Activated T-cell treated with anti-CD3 and anti-CD28 coated beads for 48 hours (primary cell): ENCODE results near the gene ESRRG.

Experiments
- DNase-seq: peaks from one replicate; pipeline ENCODE4 v3.0.0-alpha.2; 2020; ENCODE audit warnings: low read depth

The ESRRG gene

DNA sequence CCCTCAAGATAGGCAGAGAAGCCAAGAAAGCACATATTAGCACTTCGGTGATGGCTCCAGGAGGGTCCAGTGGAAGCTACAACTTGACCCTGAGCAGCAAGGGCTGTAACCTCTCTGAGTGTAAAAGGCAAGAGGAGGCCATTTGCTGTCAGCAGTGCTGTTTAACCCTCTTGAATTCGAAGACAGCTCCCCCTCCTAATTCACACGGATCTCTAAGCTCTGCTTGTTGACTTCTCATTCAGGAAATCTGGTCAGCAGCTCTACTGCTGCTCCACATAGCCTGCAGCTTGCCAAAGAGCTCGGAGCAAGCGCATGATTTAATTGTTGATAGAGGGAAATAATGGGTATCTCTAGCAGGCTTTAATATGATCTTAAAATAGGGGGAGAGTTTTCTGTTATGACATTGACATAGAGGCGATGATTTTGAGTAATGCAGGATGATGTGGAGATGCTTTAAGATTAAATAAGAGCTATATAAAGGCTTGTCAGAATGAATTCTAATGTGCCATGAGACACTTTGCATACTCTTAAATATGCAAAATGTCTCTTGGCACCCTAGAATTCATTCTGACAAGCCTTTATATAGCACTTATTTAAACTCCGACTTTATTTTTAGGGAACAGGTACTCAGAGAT is 220.6 kb downstream of the ESRRG start:
- DNase-seq: no peak

DNA sequence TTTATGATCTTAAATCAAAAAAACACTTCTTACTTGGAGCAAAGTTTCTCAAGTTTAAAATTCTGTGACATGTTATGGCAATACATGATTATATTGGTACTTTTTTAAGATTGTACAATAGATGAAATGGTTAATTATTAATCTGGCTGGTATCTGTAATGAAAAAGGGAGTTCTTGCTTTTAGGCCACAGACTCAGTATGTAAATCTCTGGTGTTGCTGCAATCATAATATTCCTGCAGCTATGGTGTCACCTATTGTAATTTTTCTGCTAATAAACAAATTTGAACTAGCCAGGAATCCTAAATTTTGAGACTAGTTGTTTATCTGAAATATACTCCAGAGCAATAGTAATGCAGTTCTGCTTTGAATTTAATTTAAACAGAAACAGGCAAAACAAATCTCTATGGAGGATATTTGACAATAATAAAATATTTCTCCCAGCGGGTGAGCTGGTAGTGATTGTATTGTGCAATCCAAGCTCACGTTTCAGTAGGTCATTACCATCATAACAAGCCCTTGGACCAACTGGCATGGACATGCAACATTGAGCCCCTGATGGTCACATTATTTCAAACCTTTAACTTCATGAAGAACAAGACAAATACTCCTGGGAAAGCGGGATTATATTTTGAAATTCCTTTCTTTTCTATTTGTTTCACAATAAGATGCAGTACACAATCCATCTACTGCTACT is 222.8 kb downstream of the ESRRG start:
- no peak for DNase-seq

GRCh38 chr1:216499581-216500272 is 223.5 kb downstream of the ESRRG start:
- no peak for DNase-seq

DNA sequence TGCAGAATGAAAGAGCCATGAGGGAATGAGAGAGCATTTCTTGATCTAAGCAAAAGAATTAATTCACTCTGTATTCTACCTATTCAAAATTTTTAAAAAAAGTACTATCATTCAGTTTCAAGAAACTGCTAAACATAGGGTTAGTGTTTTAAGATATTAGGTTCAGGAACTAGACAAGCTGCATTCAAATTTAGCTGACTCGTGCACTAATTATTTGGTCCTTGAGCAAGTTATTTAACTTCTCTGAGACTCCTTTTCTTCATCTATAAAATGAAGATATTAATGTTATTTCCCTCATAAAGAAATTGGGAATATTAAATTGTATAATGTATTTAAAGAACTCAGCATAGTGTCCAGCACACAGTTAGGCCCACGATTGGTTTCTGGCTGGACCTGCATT is 225.0 kb downstream of the ESRRG start:
- DNase-seq: no peak

DNA sequence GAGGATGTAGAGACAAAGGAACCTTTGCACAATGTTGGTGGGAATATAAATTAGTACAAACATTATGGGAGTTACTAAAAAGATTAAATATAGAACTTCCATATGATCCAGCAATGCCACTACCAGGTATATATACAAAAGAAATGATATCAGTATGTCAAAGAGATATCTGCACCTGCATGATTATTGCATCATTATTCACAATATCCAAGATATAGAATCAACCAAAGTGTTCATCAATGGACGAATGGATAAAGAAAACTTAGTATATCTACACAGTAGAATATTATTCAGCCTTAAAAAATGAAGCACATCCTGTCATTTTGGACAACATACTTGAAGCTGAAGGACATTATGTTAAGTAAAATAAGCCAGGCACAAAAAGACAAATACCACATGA is 238.2 kb downstream of the ESRRG start:
- DNase-seq: no peak

DNA sequence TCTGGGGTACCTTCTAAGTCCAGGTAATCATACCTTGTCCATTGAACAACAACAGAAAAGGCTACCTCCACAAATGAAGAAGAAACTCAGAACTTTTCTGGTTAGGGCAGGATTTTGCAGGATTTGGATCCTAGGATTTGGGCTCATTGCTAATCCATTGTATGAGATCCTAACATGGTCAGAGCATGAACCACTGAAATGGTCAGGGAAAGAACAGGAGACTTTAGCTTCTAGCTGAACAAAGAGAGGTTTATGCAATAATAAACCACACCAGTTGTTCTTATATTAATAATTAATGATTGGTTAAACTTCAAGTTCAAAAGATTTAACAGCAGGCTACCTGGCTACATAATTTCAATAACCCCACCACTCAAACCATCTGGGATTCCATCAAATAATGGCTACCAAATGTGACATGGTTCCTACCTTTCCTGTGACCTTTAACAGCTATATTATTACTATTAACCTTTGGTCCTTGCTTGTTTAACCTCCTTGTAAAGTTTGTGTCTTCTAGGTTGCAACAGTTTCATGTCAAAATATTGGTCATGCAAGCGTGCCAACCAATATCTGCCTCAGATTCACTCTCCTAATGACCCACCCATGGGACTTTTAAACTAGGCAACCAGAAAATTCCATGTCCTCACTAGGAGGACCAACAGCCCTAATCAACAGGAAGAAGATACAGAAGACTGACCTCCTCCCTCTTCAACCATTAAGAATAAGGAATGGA is 239.4 kb downstream of the ESRRG start:
- no peak for DNase-seq

DNA sequence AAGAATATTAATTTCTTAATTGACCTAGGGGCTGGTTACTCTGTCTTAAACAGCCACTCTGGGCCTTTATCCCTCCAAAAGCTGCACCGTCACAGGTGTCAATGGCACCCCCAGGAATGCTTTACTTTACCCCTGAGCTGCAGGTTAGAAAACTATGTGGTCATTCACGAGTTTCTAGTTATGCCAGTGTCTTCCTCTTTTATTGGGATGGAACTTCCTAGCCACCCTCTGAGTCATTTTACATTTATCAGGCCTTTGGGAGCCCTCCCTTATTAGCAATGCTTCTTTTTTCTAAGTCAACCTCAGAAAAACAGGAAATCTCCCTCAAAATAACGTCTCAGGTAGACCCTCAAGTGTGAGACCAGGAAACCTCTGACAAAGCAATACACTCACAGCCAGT is 240.6 kb downstream of the ESRRG start:
- DNase-seq: no peak

GRCh38 chr1:216478238-216478637 is 245.0 kb downstream of the ESRRG start:
- DNase-seq: no peak

GRCh38 chr1:216476341-216476740 is 246.9 kb downstream of the ESRRG start:
- no peak for DNase-seq

GRCh38 chr1:216475659-216476276 is 247.5 kb downstream of the ESRRG start:
- no peak for DNase-seq

- DNase-seq: no peak
Measured at GRCh38 chr1:216466162-216466801, 256.9 kb downstream of the ESRRG start.

DNA sequence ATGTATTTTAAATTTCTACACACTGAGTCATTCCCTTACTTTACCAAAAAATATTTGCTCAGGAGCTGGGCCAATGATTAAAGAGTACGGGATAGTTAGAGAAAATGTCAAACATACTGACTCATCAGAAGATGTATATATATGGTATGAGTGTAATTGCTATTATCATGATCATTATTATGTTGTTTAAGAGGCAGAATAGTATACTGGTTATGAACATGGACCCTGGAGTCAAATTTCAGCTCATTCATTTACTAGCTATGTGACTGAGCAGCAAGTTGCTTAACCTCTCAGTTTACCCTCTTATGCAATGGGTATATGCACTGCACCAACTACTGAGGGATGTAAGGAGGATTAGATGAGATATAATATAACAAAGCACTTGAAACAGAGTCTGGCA is 258.7 kb downstream of the ESRRG start:
- DNase-seq: no peak

- no peak for DNase-seq
Measured at GRCh38 chr1:216462066-216462775, 261.0 kb downstream of the ESRRG start.

DNA sequence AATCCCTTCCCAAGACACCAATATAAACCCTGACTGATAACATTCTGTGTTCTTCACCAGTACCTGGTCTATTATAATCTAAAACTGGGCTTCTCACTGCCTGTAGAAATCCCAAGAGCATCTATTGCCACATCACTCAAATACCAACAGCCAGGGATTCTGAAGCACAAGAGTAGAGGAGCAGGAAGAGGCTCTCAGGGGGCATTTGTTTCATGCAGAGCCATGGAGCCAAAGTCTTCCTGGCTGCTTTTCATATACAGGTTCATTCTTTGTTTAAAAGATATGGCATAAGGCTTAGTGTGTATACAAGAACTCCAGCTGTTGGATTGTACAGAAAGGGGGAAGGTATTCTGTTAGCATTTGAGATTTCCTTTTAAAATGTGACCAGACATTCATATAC is 261.8 kb downstream of the ESRRG start:
- DNase-seq: no peak

GRCh38 chr1:216459651-216460207 is 263.5 kb downstream of the ESRRG start:
- no peak for DNase-seq

GRCh38 chr1:216458812-216459211 is 264.4 kb downstream of the ESRRG start:
- no peak for DNase-seq

DNA sequence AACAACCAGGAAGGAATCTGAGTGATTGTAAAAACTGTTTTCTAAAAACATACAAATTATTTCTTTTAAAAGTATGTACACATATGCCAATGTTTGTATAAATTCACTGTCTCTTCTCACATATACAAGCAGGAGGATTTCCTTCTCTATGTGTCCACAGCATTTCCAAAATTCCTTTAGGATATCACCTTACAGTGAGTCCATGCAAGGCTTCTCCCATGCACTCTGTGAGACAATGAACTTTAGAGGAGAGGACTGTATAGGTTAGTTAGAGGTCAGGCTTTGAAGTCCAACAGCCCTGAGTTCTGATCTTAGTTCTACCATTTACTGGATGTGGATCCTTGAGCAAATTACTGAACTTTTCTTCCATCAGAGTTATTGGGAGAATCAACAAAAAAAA is 265.9 kb downstream of the ESRRG start:
- no peak for DNase-seq

DNA sequence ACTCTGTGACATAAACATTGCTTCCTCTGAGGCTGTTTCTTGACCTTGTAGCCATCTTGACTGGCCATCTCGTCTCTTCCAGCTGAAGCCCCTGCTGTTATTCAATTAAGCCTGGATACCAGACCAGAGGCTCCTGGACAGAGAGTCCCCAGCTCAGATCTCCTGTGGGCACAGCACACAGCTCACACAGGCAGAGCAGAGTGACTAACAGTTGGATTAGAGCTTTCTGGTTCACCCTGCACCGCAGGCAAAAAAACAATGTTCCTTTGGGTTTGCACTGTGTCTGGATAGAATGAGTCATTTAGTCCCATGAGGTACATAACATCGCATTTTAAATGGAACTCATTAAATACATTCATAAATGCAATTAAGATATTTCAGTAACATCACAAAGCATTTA is 266.5 kb downstream of the ESRRG start:
- no peak for DNase-seq

DNA sequence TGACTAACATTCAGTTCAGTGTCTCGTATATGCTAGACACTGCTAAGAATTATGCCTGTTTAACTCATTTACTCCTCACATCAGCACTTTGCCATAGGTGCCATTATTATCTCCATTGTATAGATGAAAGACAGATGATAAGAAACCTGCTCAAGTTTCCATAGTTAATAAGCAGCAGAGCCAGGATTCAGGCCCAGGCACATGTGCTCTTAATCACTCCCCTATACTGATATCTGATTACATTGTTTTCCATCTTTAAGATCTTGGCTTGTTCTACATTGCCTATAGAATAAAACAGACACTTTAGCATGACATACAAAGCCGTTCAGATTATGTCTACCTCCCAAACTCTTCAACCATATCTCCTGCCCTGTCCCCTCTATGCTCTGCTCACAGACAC is 269.5 kb downstream of the ESRRG start:
- no peak for DNase-seq
